Measurements from ENCODE around the gene CDK5. TPM values are rescaled to one million over a fixed set of nuclear protein-coding genes. Genes with fewer than 3 reads are reported as not detected.

The CDK5 gene
- total and polyA plus RNA-seq, 10 of the 15 experiments (the other 5 are each of a cell fraction or from before 2014, with no cell fraction given) = 1.5 to 33.4 (median 21.6) TPM

- no peak for TF ChIP-seq PKNOX1 (IDR thresholded peaks at IDR 0.05)
- TF ChIP-seq SP1 (IDR thresholded peaks at IDR 0.05; ENCODE audit: low read depth, low read length) = no peak
- no peak for TF ChIP-seq MEF2B (IDR thresholded peaks at IDR 0.05; ENCODE audit: partially characterized antibody, poor library complexity, severe bottlenecking)
- TF ChIP-seq SIN3A (IDR thresholded peaks at IDR 0.05; ENCODE audit: low read depth, low read length) = no peak
- TF ChIP-seq ZBTB11 (CRISPR knock-in tag; IDR thresholded peaks at IDR 0.05) = no peak
- TF ChIP-seq IRF5 (IDR thresholded peaks at IDR 0.05; ENCODE audit: borderline replicate concordance) = no peak
- TF ChIP-seq POU2F2 (IDR thresholded peaks at IDR 0.05; ENCODE audit: borderline replicate concordance, low read depth, low read length) = no peak
- no peak for TF ChIP-seq CBFB (IDR thresholded peaks at IDR 0.05; ENCODE audit: low read depth)
- TF ChIP-seq SPI1 (IDR thresholded peaks at IDR 0.05; ENCODE audit: borderline replicate concordance, insufficient read depth, low read depth, low read length) = no peak
- no peak for TF ChIP-seq FOXM1 (IDR thresholded peaks at IDR 0.05; ENCODE audit: low read depth, low read length)
- TF ChIP-seq REST (IDR thresholded peaks at IDR 0.05; ENCODE audit: low read depth, low read length) = no peak
- no peak for TF ChIP-seq BCL3 (IDR thresholded peaks at IDR 0.05; ENCODE audit: borderline replicate concordance, insufficient read depth, low read depth, low read length, poor library complexity, severe bottlenecking)
These were observed 37.5 kb downstream of the CDK5 start (continued) for GRCh38 chr7:151020231-151020630.
